Anterior cingulate cortex (tissue), 58 donors: ENCODE data around the gene CREB5.
"Not testable (repeated sequence)": the region's sequence is repeated elsewhere in the genome, so short reads cannot be mapped to it uniquely, and the experiment has no call there.

Experiments
- DNase-seq, 58 donors: peaks; one replicate each; lab custom pipeline; 2025; lab: John Stamatoyannopoulos, UW

Gene CREB5

DNA sequence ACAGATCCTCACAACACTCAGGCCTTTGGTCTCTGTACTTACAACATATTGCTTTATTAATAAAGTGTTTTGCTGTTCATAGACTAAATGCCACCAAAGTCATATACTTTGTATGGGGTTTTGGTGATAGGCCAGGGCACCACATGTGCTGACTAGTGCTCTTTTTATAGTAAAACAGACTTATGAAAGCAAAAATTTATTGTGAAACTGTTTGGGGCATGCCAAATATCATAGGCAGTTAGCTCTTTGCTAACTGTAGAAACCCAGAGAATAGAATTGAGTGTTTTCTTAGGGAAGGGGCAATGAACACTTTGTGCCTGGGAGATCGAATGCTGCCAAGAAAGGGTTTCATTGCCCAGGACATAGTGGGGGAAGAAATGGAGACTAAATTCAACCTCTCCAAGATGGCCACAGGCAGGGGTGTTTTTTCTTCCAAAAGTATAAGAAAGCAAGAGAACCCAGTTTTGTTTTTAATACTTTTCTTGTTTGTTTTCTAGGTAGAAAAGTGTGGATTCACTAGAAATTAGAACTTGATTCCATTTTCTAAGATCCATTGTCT lies 403.1 kb downstream of the CREB5 start:
- DNase-seq, result no peak

DNA sequence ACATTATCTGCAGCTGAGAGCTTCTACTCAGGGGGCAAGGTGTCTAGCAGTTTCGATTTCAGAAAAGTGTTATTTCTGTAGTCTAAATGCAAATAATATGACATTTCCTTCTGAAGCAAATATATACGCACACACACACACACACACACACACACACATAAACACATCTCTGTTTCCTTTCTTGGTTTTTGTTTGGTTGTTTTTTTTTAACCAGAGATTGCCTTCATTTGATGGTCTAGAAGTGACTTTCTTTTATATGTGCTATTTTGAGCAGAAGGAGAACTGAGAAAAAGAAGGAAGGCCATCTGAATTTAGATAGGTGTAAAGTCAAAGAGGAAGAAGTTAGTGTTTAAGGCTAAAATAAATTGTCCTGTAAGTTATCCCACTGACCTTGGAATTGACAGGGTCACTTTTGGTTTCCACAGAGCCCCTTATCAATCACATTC lies 403.6 kb downstream of the CREB5 start:
- no peak for DNase-seq

DNA sequence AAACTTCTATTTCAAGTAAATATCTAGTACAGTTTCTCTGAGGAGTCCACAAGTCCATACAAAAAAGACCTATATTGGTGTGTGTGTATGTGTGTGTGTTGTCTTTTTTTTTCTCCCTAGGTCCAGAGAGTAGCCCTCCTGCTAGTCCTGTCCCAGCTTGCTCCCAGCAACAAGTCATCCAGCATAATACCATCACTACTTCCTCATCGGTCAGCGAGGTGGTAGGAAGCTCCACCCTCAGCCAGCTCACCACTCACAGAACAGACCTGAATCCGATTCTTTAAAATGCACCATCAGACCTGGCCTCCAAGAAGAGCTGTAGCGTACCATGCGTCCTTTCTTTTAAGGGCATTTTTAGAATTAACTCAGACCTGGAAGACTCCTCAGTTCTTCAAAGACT lies 406.7 kb downstream of the CREB5 start:
- no peak for DNase-seq

DNA sequence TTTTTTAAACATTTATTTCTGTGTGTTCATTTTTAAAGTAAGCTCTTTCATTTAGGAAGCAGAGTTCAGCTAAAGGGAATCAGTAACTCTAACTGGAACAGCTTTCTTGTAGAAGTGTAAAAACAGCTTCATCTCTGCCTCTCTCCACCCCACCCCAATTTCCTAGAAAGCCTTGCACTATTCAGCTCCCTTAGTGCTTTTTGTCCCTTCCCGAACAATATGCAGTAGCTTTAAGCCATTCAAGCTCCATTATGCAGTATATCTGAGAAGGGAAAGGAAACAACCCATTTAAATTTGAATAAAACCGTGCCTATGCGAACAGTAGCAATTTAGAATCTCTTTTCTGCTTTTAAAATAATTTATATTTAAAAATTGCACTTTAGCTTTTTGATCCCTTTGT lies 411.3 kb downstream of the CREB5 start:
- DNase-seq, result no peak

DNA sequence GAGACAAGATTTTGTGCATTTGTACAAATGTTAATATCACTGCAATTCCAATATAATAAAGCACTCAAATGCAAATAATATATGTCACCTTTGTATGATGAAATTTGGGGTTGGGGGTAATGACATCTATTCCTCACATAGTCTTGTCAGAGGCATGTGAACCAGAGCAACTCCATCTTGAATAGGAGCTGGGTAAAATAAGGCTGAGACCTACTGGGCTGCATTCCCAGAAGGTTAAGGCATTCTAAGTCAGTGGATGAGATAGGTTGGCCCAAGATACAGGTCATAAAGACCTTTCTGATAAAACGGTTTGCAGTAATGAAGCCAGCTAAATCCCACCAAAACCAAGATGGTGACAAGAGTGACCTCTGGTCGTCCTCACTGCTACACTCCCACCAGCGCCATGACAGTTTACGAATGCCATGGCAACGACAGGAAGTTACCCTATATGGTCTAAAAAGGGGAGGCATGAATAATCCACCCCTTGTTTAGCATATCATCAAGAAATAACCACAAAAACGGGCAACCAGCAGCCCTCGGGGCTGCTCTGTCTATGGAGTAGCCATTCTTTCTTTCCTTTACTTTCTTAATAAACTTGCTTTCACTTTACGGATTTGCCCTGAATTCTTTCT lies 413.6 kb downstream of the CREB5 start:
- DNase-seq, result not testable (repeated sequence)

DNA sequence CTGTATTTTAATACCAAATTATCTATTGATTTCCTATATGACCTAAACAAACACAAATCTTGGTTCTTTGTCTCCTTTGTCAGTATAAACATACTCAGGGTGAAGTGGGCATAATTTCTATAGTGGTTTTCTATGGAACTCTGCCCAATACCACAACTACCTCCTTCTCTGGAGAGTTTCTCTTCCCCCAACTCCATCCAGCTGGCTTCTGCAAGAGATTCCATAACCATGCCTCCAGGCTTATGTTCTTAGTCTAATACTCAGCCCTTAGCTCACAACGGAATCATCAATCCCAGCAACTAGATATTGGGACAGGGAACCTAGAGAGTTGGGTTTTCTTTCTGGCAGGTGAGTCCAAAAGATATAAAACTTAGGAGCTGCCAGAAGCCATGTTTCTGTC lies 418.5 kb downstream of the CREB5 start:
- DNase-seq, result no peak

DNA sequence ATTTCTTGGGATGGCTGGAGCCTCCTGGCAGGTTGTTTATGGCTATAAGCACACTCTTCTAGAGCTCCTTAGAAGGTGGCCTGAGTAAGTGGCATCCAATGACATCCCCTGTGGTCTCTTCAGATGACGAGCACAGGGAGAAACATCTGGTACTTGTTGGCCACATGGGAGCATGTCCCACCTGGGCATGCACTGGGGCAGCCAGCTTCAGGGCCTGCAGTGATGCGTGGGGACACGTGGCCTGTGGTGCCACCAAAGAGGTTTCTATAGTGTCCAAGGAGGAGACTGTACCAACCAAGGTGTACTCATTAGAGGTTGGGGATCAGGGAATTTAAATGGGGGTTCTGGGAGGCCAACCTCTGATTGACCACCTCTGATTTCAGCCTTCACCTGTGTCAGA lies 420.4 kb downstream of the CREB5 start:
- no peak for DNase-seq

DNA sequence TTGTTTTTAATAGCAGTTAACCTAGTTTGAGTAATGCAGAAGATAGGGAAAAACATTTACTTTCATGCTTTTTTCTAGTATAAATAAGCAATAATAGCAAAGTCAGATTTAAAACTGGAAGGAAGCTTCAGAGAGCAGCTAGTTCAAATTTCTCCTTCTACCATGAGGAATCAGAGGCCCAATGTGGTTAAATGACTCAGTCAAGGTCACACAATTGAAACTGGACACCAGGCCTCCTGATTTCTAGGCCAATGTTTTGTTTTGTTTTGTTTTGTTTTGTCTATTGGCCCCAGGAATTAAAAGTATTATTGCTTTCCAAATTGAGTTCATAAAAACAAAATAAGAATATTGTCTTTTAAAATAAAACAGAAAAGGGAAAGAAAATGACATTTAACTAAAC lies 423.5 kb downstream of the CREB5 start:
- no peak for DNase-seq

DNA sequence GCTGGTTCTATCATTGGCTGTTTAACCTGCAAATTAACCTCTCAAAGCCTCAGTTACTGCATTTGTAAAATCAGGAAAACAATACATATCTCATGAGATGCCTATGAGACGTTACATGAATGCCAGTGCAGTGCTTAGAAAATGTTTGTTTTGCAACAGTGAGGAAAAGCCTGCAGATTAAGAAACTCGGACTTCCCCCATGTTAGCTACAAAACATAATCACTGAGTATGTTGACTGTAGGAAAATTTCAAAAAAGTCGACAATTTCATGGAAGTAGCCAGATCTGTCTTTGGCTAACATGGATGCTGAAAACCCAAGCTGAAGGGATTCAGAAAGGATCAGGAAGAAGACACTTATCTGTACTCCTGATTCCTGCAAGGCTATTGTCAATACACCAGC lies 424.4 kb downstream of the CREB5 start:
- DNase-seq, result no peak

DNA sequence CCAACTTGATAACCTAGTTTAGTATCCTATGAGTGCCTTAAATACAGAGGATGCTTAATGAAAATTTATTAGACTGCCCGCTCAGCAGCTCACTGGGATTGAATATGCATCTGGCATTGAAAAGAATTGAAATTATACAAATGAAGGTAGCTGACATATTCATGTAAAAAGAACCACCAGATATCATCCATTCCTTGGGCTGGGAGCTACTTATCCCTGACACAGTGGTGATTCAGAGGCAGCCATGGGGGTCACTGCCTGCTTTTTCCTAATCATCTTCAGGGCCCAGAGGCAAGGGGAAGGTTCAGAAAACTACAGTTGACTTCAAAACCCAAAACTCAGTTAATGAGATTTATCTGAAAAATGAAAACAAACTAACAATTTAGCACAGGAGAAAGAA lies 424.9 kb downstream of the CREB5 start:
- no peak for DNase-seq

DNA sequence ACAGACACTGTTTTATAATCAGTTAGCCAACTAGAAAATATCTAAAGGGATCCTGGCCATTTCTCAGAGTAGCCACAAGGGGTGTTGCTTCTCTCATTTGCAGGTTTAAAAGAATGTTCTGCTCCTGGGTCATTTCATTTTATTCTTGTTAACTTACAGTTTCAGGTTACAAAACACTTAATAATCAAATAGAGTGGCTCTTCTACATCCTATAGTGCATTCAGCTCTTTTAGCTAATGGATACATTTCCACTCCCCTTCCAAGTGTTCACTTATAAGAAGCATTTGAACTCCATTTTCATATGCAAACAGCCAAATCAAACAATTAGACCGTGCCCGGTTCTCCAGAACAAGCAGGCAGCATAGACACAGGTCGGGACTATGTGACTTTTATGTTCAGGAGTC lies 428.3 kb downstream of the CREB5 start:
- DNase-seq, result no peak

DNA sequence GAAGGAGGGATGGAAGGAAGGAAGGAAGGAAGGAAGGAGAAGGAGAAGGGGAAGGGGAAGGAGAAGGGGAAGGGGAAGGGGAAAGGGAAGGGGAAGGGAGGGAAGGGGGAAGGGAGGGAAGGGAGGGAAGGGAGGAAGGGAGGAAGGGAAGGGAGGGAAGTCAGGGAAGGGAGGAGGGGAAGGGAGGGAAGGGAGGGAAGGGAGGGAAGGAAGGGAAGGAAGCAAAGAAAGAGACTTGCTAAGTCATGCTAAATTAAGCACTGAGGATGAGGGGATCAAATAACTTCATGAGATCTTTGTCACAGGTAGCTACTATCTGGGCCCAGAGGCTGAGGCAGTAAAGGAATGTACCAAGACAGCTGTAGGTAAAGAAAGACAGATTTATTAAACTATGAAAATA lies 429.4 kb downstream of the CREB5 start:
- no peak for DNase-seq

DNA sequence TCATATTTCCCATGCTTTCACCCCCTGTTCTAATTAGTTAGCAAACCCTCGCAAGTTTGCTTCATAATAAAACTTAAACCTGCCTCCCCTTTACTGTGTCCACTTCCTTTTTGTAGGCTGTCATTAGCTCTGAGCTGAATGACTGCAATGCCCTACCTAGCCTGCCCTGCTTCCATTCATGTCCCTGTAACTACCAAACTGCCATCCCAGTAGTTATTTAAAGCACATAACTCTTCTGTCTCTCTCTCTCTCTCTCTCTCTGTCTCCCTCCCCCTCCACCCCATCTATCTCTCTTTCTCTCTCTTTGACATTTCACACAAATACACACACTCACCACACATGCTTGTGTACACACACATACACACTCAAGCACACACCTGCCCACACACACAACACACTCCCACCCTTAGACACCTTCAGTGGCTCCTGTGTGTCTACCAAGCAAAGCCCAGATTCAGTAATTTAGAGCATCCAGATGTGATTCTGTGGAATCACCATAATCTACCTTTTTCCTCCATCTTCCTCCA lies 430.5 kb downstream of the CREB5 start:
- DNase-seq, result no peak

DNA sequence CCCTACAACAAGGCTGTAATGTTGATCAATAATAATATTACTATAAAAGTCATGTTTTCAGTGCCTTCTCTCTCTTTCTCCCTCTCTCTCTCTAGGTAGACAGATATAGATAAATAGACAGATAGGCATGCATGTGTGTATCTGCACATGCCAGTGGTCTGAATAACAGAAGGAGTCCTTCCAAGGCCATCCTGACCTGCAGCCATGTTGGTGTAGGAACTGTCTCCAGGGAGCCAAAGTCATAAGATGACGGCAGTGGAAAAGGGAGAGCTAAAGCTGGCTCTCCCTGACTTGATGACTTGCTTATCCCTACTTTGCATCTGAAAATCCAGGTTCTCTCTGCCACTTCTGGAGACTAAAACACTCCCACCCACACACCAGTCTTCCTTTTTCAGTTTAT lies 432.8 kb downstream of the CREB5 start:
- DNase-seq, result no peak

DNA sequence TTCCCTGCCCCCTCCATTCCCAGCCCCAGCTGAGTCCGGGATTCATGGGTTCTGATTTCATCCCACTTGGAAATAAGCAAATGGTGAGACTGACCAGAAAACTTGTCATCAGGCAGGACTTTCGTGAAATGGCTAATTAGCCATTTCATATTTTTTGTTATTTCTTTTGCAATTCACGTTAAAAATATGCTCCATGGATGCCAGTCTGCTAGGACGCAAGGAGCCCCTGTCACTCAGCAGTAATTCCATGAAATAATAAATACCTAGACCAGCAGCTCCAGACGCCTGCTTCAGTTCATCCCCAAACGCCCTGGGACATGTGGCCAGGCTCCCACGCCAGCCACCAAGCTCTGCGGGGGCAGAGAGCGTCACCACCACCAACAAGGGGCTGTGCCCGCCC lies 434.9 kb downstream of the CREB5 start:
- no peak for DNase-seq

DNA sequence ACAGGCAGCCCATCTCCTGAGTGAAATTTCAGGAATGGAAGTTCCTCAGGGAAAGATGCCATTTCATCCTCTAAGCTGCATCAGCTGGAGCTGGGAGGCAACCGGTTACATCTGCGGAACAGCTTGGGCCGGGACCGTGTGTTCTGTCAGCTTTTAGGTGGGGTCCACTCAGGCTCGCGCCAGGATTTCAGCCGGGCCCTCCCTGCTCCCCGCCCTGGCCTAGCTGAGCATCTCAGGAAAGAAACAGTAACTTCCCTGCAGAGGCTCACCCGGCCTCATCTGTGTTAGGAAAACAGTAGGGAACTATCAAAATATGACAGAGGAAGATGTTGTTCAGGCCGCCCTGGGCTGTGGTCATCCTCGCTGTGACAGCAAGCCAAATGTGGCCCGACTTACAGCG lies 435.4 kb downstream of the CREB5 start:
- DNase-seq, result peak in 1 of 58 donors; percentile 1

DNA sequence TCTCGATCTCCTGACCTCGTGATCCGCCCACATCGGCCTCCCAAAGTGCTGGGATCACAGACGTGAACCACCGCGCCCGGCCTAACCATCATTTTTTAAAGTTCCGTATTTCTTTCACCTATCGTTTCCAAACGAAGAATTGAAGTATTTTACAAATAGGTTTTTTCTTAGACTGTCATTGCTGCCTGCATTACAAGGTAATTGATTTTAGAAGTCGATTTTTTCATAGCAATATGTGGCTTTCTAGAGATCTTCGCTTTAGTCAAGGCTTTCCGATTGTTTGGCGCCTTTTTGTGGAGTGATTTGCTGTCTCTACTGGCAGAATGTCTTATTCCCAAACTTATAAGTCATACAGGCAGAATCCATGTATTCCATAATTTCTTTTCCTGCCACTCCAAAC lies 436.6 kb downstream of the CREB5 start:
- no peak for DNase-seq

DNA sequence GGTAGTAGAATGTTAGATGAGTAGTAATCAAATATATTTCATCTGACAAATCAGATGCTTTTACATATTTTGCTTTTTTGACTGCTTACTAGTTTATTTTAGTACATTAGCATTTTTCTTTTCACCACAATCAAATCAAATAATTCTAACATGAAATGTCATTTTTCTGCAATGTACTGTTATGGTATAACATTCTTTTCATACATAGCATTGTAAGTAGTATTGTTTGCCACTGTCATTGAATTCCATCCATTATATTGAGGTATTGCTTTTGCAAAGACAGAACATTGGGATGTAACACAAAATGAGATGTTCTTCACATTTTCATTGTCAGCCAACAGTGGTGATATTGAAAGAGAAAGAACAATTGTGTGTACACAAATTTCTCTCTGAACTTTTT lies 438.4 kb downstream of the CREB5 start:
- DNase-seq, result no peak

DNA sequence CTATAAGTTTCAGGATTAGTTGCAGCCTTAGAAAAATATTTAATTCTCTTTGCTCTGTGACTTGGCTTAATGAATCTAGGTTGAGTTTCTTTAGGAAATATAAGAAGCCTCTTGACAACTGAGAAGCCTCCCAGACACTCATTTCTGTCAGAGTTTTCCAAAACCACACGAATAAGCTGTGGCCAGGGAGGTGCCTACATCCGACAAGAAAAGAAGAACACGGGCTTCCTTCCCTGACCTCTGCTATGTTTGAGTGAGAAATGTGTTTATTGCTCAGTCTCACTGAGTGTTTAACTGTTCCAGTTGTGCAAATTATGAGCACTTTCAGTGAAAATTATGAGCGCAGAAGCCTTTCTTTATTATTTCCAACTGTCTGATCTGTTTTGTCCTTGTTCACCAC lies 440.8 kb downstream of the CREB5 start:
- no peak for DNase-seq

DNA sequence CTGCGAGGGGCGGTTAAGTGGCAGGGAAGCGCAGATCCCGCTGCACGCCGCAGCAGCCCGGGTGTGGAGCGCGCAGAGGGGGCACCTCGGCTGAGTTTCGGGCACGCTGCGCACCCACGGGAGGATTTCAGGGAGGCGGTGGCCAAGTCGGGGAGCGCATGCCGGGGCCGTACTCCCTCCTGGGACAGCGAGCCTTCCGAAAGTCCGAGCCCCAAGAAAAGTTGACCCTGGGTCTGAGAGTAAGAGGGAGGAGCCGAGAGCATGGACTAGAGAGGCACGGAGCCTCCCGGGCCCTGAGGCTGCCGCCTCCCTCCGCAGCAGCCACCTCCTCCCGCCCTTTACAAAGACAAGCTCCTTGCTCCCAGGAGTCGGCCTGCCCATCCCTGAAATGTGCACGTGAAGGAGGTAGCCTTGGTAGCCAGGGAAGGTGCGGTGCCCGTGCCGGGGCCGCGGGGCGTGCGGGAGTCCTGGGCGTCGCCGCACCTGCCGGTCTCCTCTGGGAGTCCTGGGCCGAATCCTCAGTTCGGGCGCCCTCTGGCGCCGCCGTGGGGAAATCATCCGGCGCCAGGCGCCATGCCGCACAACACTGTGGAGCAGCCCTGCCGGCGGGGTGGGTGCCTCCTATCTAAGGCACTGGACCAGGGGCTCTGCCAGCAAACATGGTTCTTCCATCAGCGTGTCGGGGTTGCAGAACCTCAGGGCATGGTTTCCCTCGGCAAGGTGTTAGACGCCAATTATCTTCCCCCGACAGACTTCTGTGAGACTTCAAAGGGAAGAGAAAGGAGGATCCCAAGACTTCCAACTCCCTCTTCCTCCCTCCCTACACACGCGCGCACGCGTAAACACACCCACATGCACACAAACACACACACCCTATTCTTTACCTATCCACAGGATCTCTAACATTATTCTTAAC lies 441.8 kb downstream of the CREB5 start:
- peak in 57 of 58 donors; percentile 10 to 84 (median 72) for DNase-seq

DNA sequence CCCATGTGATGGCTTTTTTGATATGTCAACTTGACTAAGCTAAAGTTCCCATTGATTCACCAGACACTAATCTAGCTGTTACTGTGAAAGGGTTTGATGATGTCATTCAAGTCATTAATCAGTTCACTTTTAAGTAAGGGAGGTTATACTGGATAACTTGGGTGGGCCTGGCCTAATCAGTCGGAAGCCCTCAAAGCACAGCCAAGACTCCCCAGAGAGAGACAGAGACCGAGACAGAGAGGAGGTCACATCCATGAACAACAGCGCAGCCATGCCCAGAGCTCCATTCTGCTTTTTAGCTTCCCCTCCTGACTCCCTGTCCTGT lies 442.4 kb downstream of the CREB5 start:
- DNase-seq, result no peak
